Upper lobe of right lung (tissue), 1 donor: Measurements from ENCODE around the gene MFSD8. TPM values are rescaled to one million over a fixed set of nuclear protein-coding genes. Genes with fewer than 3 reads are reported as not detected.

Experiments
- ATAC-seq: fragments of 200-7000 bp; cut with Tn5 transposase; one replicate; pipeline ENCODE4 v1.9.1; 2020; ENCODE audit warnings: mild to moderate bottlenecking, moderate library complexity
- DNase-seq: peaks from one replicate; pipeline ENCODE4 v3.0.0-alpha.2; 2020
- H3K27ac ChIP-seq: fragments of 200-600 bp; one replicate; pipeline ENCODE4 v1.8.0; 2022
- H3K27me3 ChIP-seq: fragments of 200-600 bp; one replicate; pipeline ENCODE4 v1.8.0; 2022; ENCODE audit warnings: mild to moderate bottlenecking
- H3K36me3 ChIP-seq: fragments of 200-600 bp; one replicate; pipeline ENCODE4 v1.8.0; 2022
- H3K4me1 ChIP-seq: fragments of 200-600 bp; one replicate; pipeline ENCODE4 v1.8.0; 2022
- H3K4me3 ChIP-seq: fragments of 200-600 bp; one replicate; pipeline ENCODE4 v1.8.0; 2022; ENCODE audit warnings: mild to moderate bottlenecking
- H3K9me3 ChIP-seq: fragments of 200-600 bp; one replicate; pipeline ENCODE4 v1.8.0; 2022
- CTCF ChIP-seq: fragments of 200-600 bp; IDR thresholded peaks from one replicate; pipeline ENCODE4 v1.8.0; 2022; ENCODE audit warnings: antibody characterized with exemption
- intact Hi-C: fragments of 100-400 bp; cut with DNase I; formaldehyde crosslinking; loops from one replicate; pipeline ENCODE4 v1.11.0; 2022
- total RNA-seq: library from RNA; stranded (reverse); fragmentation: NEBNext Ultra II Directional; extraction: Animal tissue kit (Norgen Biotek cat#: 25700); gene quantifications from one replicate; pipeline ENCODE4 v1.2.1, GENCODE V29; 2021
- donor health status: DM: no; HTN: yes; CAD: no; lungs with severe emphysema.

The MFSD8 gene
- total RNA-seq, 1 donor from 2014 or later, result 27.8 TPM

GRCh38 chr4:127995776-127996175 lies 30.8 kb upstream of the MFSD8 start:
- no peaks in the 10 kb centered on the region for H3K27me3 ChIP-seq
- H3K4me3 ChIP-seq, result no peak overlapping the region
- no peaks in the 10 kb centered on the region for H3K9me3 ChIP-seq
- TF ChIP-seq CTCF, result no peak
- intact Hi-C loops, result no loop called here
- H3K27ac ChIP-seq, result no peak overlapping the region
- H3K36me3 ChIP-seq, result no peaks in the 10 kb centered on the region
- DNase-seq (no peak), ATAC-seq (peak; percentile 79)
- H3K4me1 ChIP-seq, result no peaks in the 10 kb centered on the region

- no peak overlapping the region for H3K4me3 ChIP-seq
- DNase-seq (no peak), ATAC-seq (no peak)
- no peak overlapping the region for H3K27ac ChIP-seq
- no peaks in the 10 kb centered on the region for H3K4me1 ChIP-seq
- no peak for TF ChIP-seq CTCF
- no peaks in the 10 kb centered on the region for H3K9me3 ChIP-seq
- no peaks in the 10 kb centered on the region for H3K27me3 ChIP-seq
- peaks cover 9% of the 10 kb centered on the region for H3K36me3 ChIP-seq
- intact Hi-C loops, result no loop called here
Measured at GRCh38 chr4:127993151-127993550, 28.2 kb upstream of the MFSD8 start.

GRCh38 chr4:127988638-127989037 lies 23.7 kb upstream of the MFSD8 start:
- no peak overlapping the region for H3K27ac ChIP-seq
- H3K36me3 ChIP-seq, result peaks cover 21% of the 10 kb centered on the region
- H3K4me1 ChIP-seq, result no peaks in the 10 kb centered on the region
- H3K27me3 ChIP-seq, result no peaks in the 10 kb centered on the region
- intact Hi-C loops, result no loop called here
- ATAC-seq (no peak), DNase-seq (no peak)
- no peak overlapping the region for H3K4me3 ChIP-seq
- H3K9me3 ChIP-seq, result no peaks in the 10 kb centered on the region
- no peak for TF ChIP-seq CTCF

GRCh38 chr4:127985989-127986388 lies 21.0 kb upstream of the MFSD8 start:
- intact Hi-C loops, result no loop called here
- Histone ChIP-seq H3K4me1 (no peaks in the 10 kb centered on the region), H3K27ac (no peak overlapping the region), H3K4me3 (no peak overlapping the region), H3K27me3 (no peaks in the 10 kb centered on the region), H3K36me3 (peaks cover 21% of the 10 kb centered on the region), H3K9me3 (no peaks in the 10 kb centered on the region)
- no peak for TF ChIP-seq CTCF
- no peak for DNase-seq
- ATAC-seq, result no peak

- no peak overlapping the region for H3K27ac ChIP-seq
- DNase-seq (no peak), ATAC-seq (no peak)
- H3K27me3 ChIP-seq, result no peaks in the 10 kb centered on the region
- no peak overlapping the region for H3K4me3 ChIP-seq
- no peaks in the 10 kb centered on the region for H3K9me3 ChIP-seq
- peaks cover 12% of the 10 kb centered on the region for H3K36me3 ChIP-seq
- no peak for TF ChIP-seq CTCF
- intact Hi-C loops, result no loop called here
- no peaks in the 10 kb centered on the region for H3K4me1 ChIP-seq
Measured at GRCh38 chr4:127982445-127982844, 17.5 kb upstream of the MFSD8 start.

GRCh38 chr4:127978930-127979329 lies 14.0 kb upstream of the MFSD8 start:
- Histone ChIP-seq H3K4me1 (no peaks in the 10 kb centered on the region), H3K4me3 (no peak overlapping the region), H3K36me3 (no peaks in the 10 kb centered on the region), H3K27ac (no peak overlapping the region), H3K9me3 (no peaks in the 10 kb centered on the region), H3K27me3 (no peaks in the 10 kb centered on the region)
- DNase-seq, result no peak
- intact Hi-C loops, result no loop called here
- ATAC-seq, result no peak
- no peak for TF ChIP-seq CTCF
